ENCODE results near the gene NFATC2IP. TPM values are rescaled to one million over a fixed set of nuclear protein-coding genes. Genes with fewer than 3 reads are reported as not detected.
A peak's percentile ranks its signal among the peaks of the same experiment; 100 is the strongest.

NFATC2IP gene
- total RNA-seq, result 10 to 100 TPM; 81.1 to 97.6 TPM

DNA sequence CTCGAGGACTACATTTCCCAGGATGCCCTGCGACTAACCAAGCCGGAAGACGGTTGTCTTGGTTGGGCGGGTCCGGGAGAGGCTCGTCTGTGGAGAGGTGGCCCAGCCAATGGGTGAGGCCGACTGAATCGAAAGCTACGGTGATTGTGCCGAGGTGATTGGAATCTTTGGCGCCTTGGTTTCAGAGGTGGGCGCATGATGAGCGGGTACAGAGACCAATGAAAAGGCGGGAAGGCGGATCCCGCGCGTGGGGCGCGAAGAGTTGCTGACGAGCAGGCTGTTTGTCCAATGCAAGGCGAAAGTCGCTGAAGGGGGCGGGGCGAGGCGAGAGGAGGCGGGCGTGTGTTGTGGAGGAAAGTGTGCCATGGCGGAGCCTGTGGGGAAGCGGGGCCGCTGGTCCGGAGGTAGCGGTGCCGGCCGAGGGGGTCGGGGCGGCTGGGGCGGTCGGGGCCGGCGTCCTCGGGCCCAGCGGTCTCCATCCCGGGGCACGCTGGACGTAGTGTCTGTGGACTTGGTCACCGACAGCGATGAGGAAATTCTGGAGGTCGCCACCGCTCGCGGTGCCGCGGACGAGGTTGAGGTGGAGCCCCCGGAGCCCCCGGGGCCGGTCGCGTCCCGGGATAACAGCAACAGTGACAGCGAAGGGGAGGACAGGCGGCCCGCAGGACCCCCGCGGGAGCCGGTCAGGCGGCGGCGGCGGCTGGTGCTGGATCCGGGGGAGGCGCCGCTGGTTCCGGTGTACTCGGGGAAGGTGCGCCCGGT is at the start of gene NFATC2IP:
TSS of gene NFATC2IP (plus strand) at position 290 of the 762 bp plus-strand sequence. CDS start at position 365, 75 bp downstream.
- peak within 1 kb of the TSS; percentile 90 for H3K27ac Mint-ChIP-seq
- ATAC-seq (replicated peaks in 1 of 2), result peak; percentile 95 to 97
- peak; percentile 100 for DNase-seq
- H3K36me3 Mint-ChIP-seq (ENCODE audit: insufficient read depth in 2 of 2), result peaks cover 7 to 13% of the 10 kb centered on the region in 2 donors
- peaks cover 34% of the 10 kb centered on the region for H3K4me1 Mint-ChIP-seq (ENCODE audit: low read depth)
- no peaks in the 10 kb centered on the region for H3K27me3 Mint-ChIP-seq (ENCODE audit: low read depth)
- H3K9me3 Mint-ChIP-seq, result no peaks in the 10 kb centered on the region
- H3K4me3 Mint-ChIP-seq, result peak within 1 kb of the TSS; percentile 94 to 95

- Mint-ChIP-seq H3K4me3 (no peak overlapping the region), H3K9me3 (no peaks in the 10 kb centered on the region)
- no peak for ATAC-seq (replicated peaks in 1 of 2)
Measured at GRCh38 chr16:28901862-28902261, 48.9 kb upstream of the NFATC2IP start.

DNA sequence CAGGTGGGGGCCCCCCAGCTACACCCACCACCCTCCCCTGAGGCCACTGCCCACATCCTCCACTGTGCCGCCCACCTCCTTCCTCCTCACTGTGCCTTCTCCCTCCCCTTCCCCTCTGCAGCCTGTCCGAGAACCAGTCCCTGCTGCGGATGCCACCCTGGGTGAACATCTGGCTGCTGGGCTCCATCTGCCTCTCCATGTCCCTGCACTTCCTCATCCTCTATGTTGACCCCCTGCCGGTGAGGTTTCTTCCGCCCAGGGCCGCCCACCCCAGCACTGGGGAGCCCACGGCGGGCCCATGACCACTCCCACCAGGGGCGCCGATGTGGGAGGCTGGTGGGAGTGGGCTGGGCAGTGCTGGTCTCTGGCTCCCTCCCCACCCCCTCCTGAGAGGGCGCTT is 47.8 kb upstream of the NFATC2IP start:
- ATAC-seq (replicated peaks in 1 of 2) (peak in 1 of 2 donors; percentile 18), DNase-seq (no peak)
- Mint-ChIP-seq H3K27me3 (ENCODE audit: low read depth) (no peaks in the 10 kb centered on the region), H3K27ac (no peak overlapping the region), H3K4me3 (no peak overlapping the region), H3K9me3 (no peaks in the 10 kb centered on the region), H3K36me3 (ENCODE audit: insufficient read depth in 2 of 2) (no peaks in the 10 kb centered on the region), H3K4me1 (ENCODE audit: low read depth) (no peaks in the 10 kb centered on the region)

More at GRCh38 chr16:28901862-28902261, 48.9 kb upstream of the NFATC2IP start:
- Mint-ChIP-seq H3K27ac (no peak overlapping the region), H3K4me1 (ENCODE audit: low read depth) (no peaks in the 10 kb centered on the region), H3K36me3 (ENCODE audit: insufficient read depth in 2 of 2) (no peaks in the 10 kb centered on the region), H3K27me3 (ENCODE audit: low read depth) (no peaks in the 10 kb centered on the region)
- no peak for DNase-seq

- Mint-ChIP-seq H3K36me3 (ENCODE audit: insufficient read depth in 2 of 2) (no peaks in the 10 kb centered on the region), H3K4me1 (ENCODE audit: low read depth) (no peaks in the 10 kb centered on the region), H3K27me3 (ENCODE audit: low read depth) (no peaks in the 10 kb centered on the region), H3K27ac (no peak overlapping the region), H3K4me3 (no peak overlapping the region), H3K9me3 (no peaks in the 10 kb centered on the region)
- ATAC-seq (replicated peaks in 1 of 2) (no peak), DNase-seq (no peak)
Measured at GRCh38 chr16:28903344-28904042, 47.2 kb upstream of the NFATC2IP start.

DNA sequence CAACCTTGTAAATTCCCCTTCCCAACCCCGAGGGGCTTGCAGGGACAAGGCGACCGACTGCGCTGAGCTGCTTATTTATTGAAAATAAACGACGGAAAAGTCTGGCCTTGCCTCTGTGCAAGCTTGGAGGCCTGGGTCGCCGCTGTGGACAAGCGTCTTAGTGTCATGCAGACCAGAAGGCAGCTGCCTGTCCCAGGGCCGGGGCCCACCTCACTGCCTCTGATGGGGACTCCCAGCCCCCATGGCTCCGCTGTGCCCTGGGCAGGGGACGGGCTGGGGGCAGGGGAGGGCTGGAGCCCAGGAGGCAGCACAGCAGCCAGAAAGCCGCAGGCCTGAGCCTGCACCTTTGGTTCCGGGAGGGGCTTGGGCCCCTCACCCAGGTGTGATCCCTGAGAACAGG is 46.4 kb upstream of the NFATC2IP start:
- Mint-ChIP-seq H3K27ac (no peak overlapping the region), H3K36me3 (ENCODE audit: insufficient read depth in 2 of 2) (no peaks in the 10 kb centered on the region), H3K4me3 (no peak overlapping the region), H3K4me1 (ENCODE audit: low read depth) (no peaks in the 10 kb centered on the region), H3K27me3 (ENCODE audit: low read depth) (no peaks in the 10 kb centered on the region), H3K9me3 (no peaks in the 10 kb centered on the region)
- DNase-seq, result no peak
- no peak for ATAC-seq (replicated peaks in 1 of 2)

DNA sequence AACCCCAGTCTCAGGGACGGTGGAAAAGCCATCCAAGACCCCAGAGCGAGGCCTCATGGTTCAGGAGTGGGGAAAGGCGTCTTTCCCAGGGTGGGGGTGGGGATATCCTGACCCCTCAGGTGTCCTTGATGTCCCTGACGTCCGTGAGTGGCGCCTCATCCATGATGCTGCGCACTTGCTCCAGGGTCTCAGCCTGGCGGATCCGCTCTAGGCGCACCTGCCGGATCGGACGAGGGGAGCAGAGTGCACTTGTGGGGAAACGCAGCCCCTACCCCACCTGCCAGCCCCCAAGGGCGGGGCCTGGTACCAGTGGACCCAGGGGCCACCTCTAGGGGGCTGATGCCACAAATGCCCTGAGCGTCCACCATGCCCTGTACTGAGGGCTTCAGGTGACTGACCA is 45.9 kb upstream of the NFATC2IP start:
- H3K36me3 Mint-ChIP-seq (ENCODE audit: insufficient read depth in 2 of 2), result no peaks in the 10 kb centered on the region
- H3K9me3 Mint-ChIP-seq, result no peaks in the 10 kb centered on the region
- H3K4me1 Mint-ChIP-seq (ENCODE audit: low read depth), result no peaks in the 10 kb centered on the region
- ATAC-seq (replicated peaks in 1 of 2), result no peak
- no peak overlapping the region for H3K4me3 Mint-ChIP-seq
- no peak overlapping the region for H3K27ac Mint-ChIP-seq
- H3K27me3 Mint-ChIP-seq (ENCODE audit: low read depth), result no peaks in the 10 kb centered on the region
- DNase-seq, result no peak

DNA sequence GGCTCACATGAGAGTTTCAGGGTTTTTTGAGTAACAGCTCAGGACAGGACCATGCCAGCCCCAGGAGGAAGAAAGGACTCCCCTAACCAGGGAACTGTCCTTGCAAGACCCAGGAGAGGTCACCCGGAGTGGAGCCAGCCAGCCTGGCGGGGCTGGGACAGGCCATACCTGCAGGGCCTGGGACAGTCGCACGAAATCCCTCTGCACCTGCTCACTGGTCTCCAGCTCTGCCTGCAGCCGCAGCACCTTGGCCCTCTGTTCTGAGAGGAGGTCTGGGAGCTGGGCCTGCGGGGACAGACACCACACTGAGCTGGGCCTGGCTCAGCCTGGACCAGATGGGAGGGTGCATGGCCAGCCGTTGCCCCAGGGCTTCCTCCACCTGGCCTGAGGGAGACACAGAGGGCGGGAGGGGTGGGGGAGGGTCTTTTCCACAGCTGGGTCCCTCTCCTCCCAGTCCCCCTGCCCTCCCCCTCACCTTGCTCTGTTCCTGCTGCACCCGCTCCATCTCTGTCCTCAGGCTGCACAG is 45.4 kb upstream of the NFATC2IP start:
- ATAC-seq (replicated peaks in 1 of 2) (no peak), DNase-seq (no peak)
- no peaks in the 10 kb centered on the region for H3K27me3 Mint-ChIP-seq (ENCODE audit: low read depth)
- no peak overlapping the region for H3K27ac Mint-ChIP-seq
- no peaks in the 10 kb centered on the region for H3K36me3 Mint-ChIP-seq (ENCODE audit: insufficient read depth in 2 of 2)
- H3K4me1 Mint-ChIP-seq (ENCODE audit: low read depth), result no peaks in the 10 kb centered on the region
- H3K4me3 Mint-ChIP-seq, result no peak overlapping the region
- H3K9me3 Mint-ChIP-seq, result no peaks in the 10 kb centered on the region

DNA sequence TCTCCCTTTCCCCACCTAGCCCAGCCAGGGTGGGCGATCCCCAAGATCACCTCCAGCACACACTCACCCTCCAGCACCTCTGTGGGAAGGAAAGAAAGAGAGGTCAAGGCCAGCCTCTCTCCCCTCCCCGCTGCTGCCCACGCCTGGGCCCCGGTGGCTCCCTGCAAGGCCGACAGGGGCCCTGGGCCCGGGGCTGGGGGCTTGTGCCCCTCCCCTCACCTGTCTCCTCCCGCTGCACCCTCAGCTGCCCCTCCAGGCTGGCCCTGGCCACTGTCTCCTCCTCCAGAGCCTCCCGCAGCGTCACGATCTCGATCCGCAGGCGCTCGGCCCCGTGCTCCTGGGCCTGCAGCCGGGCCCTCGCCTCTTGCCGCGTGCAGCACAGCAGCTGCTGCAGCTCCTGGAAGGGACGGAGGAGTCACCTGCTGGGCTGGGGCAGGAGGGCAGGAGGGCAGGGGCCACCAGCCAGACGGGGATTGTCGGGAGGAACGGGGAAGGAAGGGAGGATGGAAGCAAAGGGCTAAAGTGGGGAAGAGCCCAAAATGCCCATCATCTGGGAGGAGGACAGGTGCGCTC is 44.9 kb upstream of the NFATC2IP start:
- ATAC-seq (replicated peaks in 1 of 2) (no peak), DNase-seq (no peak)
- Mint-ChIP-seq H3K4me3 (no peak overlapping the region), H3K27ac (no peak overlapping the region), H3K9me3 (no peaks in the 10 kb centered on the region), H3K4me1 (ENCODE audit: low read depth) (no peaks in the 10 kb centered on the region), H3K36me3 (ENCODE audit: insufficient read depth in 2 of 2) (no peaks in the 10 kb centered on the region), H3K27me3 (ENCODE audit: low read depth) (no peaks in the 10 kb centered on the region)

- no peaks in the 10 kb centered on the region for H3K9me3 Mint-ChIP-seq
- ATAC-seq (replicated peaks in 1 of 2) (peak in 1 of 2 donors; percentile 60), DNase-seq (no peak)
- H3K27ac Mint-ChIP-seq, result no peak overlapping the region
- H3K4me3 Mint-ChIP-seq, result no peak overlapping the region
- H3K27me3 Mint-ChIP-seq (ENCODE audit: low read depth), result no peaks in the 10 kb centered on the region
- no peaks in the 10 kb centered on the region for H3K4me1 Mint-ChIP-seq (ENCODE audit: low read depth)
- H3K36me3 Mint-ChIP-seq (ENCODE audit: insufficient read depth in 2 of 2), result peaks cover 1 to 3% of the 10 kb centered on the region in 2 donors
Measured at GRCh38 chr16:28910086-28911031, 40.4 kb upstream of the NFATC2IP start.

- no peak overlapping the region for H3K27ac Mint-ChIP-seq
- H3K9me3 Mint-ChIP-seq, result no peaks in the 10 kb centered on the region
- no peaks in the 10 kb centered on the region for H3K27me3 Mint-ChIP-seq (ENCODE audit: low read depth)
- H3K36me3 Mint-ChIP-seq (ENCODE audit: insufficient read depth in 2 of 2), result peaks cover 7 to 8% of the 10 kb centered on the region in 2 donors
- no peaks in the 10 kb centered on the region for H3K4me1 Mint-ChIP-seq (ENCODE audit: low read depth)
- DNase-seq (no peak), ATAC-seq (replicated peaks in 1 of 2) (no peak)
- H3K4me3 Mint-ChIP-seq, result no peak overlapping the region
Measured at GRCh38 chr16:28912558-28912957, 38.2 kb upstream of the NFATC2IP start.

GRCh38 chr16:28913946-28914724 is 36.6 kb upstream of the NFATC2IP start:
- DNase-seq (no peak), ATAC-seq (replicated peaks in 1 of 2) (no peak)
- H3K27ac Mint-ChIP-seq, result no peak overlapping the region
- no peaks in the 10 kb centered on the region for H3K27me3 Mint-ChIP-seq (ENCODE audit: low read depth)
- no peaks in the 10 kb centered on the region for H3K4me1 Mint-ChIP-seq (ENCODE audit: low read depth)
- no peaks in the 10 kb centered on the region for H3K9me3 Mint-ChIP-seq
- no peak overlapping the region for H3K4me3 Mint-ChIP-seq
- H3K36me3 Mint-ChIP-seq (ENCODE audit: insufficient read depth in 2 of 2), result peaks cover 8 to 9% of the 10 kb centered on the region in 2 donors

DNA sequence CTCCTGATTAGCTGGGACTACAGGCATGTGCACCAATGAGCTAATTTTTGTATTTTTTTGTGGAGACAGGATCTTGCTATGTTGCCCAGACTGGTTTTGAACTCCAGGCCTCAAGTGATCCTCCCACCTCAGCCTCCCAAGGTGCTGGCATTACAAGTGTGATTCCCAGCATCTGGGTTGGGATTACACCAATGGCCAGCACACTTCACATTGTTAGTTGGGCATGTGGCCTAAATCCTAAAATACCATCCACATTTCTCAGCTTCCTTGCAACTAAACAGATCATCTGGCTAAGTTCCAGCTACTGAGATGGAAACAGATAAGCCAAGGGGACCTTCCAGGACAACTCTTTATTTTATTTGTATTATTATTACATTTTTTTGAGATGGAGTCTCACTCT is 35.6 kb upstream of the NFATC2IP start:
- H3K4me3 Mint-ChIP-seq, result no peak overlapping the region
- H3K27ac Mint-ChIP-seq, result no peak overlapping the region
- H3K36me3 Mint-ChIP-seq (ENCODE audit: insufficient read depth in 2 of 2), result peaks cover 8 to 9% of the 10 kb centered on the region in 2 donors
- DNase-seq (no peak), ATAC-seq (replicated peaks in 1 of 2) (no peak)
- H3K4me1 Mint-ChIP-seq (ENCODE audit: low read depth), result no peaks in the 10 kb centered on the region
- H3K9me3 Mint-ChIP-seq, result no peaks in the 10 kb centered on the region
- H3K27me3 Mint-ChIP-seq (ENCODE audit: low read depth), result no peaks in the 10 kb centered on the region
